Spleen (tissue), 11 donors: ENCODE results near the gene PRKCE. TPM values are rescaled to one million over a fixed set of nuclear protein-coding genes. Genes with fewer than 3 reads are reported as not detected.
A peak's percentile ranks its signal among the peaks of the same experiment; 100 is the strongest.

ENCODE experiments used
- DNase-seq: peaks from one replicate; pipeline ENCODE4 v3.0.0-alpha.2; 2020
- H3K27ac ChIP-seq, 8 donors: fragments of 200-600 bp; sonication (generic) in 7 of 8; 1 replicate in 4 of 8; 2 replicates in 4 of 8; pipeline versions ENCODE4 v1.5.0 to v1.8.0; 2016 to 2021; ENCODE audit warnings: inconsistent platforms in 4 of 8, mild to moderate bottlenecking in 4 of 8, moderate library complexity in 1 of 8
- H3K27me3 ChIP-seq, 7 donors: fragments of 200-600 bp; sonication (generic) in 6 of 7; replicated peaks in 1 of 7; 1 replicate in 4 of 7; 2 replicates in 3 of 7; pipeline versions ENCODE4 v1.5.0 to v1.8.0; 2016 to 2021; ENCODE audit warnings: inconsistent platforms in 3 of 7, mild to moderate bottlenecking in 1 of 7
- H3K36me3 ChIP-seq, 6 donors: fragments of 200-600 bp; sonication (generic) in 5 of 6; 1 replicate in 4 of 6; 2 replicates in 2 of 6; pipeline versions ENCODE4 v1.5.0 to v1.8.0; 2016 to 2021; ENCODE audit warnings: inconsistent platforms in 2 of 6
- H3K4me1 ChIP-seq, 6 donors: fragments of 200-600 bp; sonication (generic) in 5 of 6; 1 replicate in 3 of 6; 2 replicates in 3 of 6; pipeline versions ENCODE4 v1.5.0 to v1.8.0; 2016 to 2021; ENCODE audit warnings: inconsistent platforms in 3 of 6
- H3K4me3 ChIP-seq, 8 donors: fragments of 200-600 bp; sonication (generic) in 7 of 8; 1 replicate in 4 of 8; 2 replicates in 4 of 8; pipeline versions ENCODE4 v1.5.0 to v1.8.0; 2016 to 2021; ENCODE audit warnings: inconsistent platforms in 4 of 8, mild to moderate bottlenecking in 4 of 8, moderate library complexity in 2 of 8
- H3K9me3 ChIP-seq, 8 donors: fragments of 200-600 bp; sonication (generic) in 7 of 8; 1 replicate in 4 of 8; 2 replicates in 4 of 8; pipeline versions ENCODE4 v1.5.0 to v1.8.0; 2016 to 2021; ENCODE audit warnings: inconsistent platforms in 4 of 8
- POLR2A ChIP-seq, 3 donors: fragments of 450-650 bp; IDR thresholded peaks; one replicate each; pipeline ENCODE4 v1.5.1; 2017; ENCODE audit warnings: antibody characterized with exemption in 3 of 3, mild to moderate bottlenecking in 1 of 3
- POLR2AphosphoS5 ChIP-seq, 3 donors: sonication (generic); formaldehyde crosslinking; IDR thresholded peaks; one replicate each; pipeline ENCODE4 v1.5.1; 2017; ENCODE audit warnings: antibody characterized with exemption in 3 of 3
- WGBS, 5 donors: extraction: QIAGEN DNeasy Blood & Tissue Kit in 3 of 5; methylation state at CpG; one replicate each; pipeline versions ENCODE4 v1.1.5 to v1.1.7; 2013 to 2018; 5-methylcytosine and 5-hydroxymethylcytosine counted together
- intact Hi-C: fragments of 100-400 bp; cut with DNase I; formaldehyde crosslinking; loops from one replicate; pipeline ENCODE4 v1.15.0; 2023; ENCODE audit warnings: low total_unique reads
- polyA plus RNA-seq, 3 donors: library from polyadenylated mRNA; stranded (reverse); fragments of 200-250 nt; gene quantifications; one replicate each; pipeline ENCODE4 v1.2.1, GENCODE V29; 2013
- total RNA-seq, 7 donors: library from RNA; depleted of rRNA in 3 of 7; stranded (reverse); fragments of >200 nt in 3 of 7; fragmentation: NEBNext Ultra II Directional in 4 of 7; extraction: Animal tissue kit (Norgen Biotek cat#: 25700) in 4 of 7; gene quantifications; one replicate each; pipeline versions ENCODE4 v1.1.0 to v1.2.1, GENCODE V29; 2016 to 2021
- TF ChIP-seq, protein P1 (sequence below), 11 experiments: fragments of 200-600 bp in 7 of 11; fragments of 450-650 bp in 4 of 11; sonication (generic) in 4 of 11; IDR thresholded peaks in 8 of 11; conservative IDR thresholded peaks in 3 of 11; 1 replicate in 7 of 11; 2 replicates in 4 of 11; pipeline versions ENCODE4 v1.4.0 to v1.8.0; 2016 to 2021; ENCODE audit warnings: antibody characterized with exemption in 11 of 11, inconsistent platforms in 4 of 11, mild to moderate bottlenecking in 1 of 11
- donor health status: healthy with polysubstance abuse.
- donor health status: DM: no; HTN: no; CAD: no; lungs with moderate emphysema.
- donor health status: DM: no; HTN: no; CAD: no.
- donor health status: Bipolar disorder and iron deficiency.
- donor health status: healthy.
- donor health status: DM: no; HTN: no; CAD: no.
- donor health status: DM: yes; HTN: yes; CAD: no.

PRKCE gene
- total and polyA plus RNA-seq, 10 donors: 2.5 to 43.6 (median 18.8) TPM

GRCh38 chr2:46051085-46051484, 399.6 kb downstream of the PRKCE start:
- Histone ChIP-seq H3K4me3 (no peak overlapping the region), H3K36me3 (peaks cover 0 to 27% (median 0%) of the 10 kb centered on the region in 6 donors), H3K9me3 (peaks cover 0 to 4% (median 0%) of the 10 kb centered on the region in 8 donors), H3K27me3 (no peaks in the 10 kb centered on the region), H3K4me1 (peaks cover 0 to 15% (median 6%) of the 10 kb centered on the region in 6 donors), H3K27ac (no peak overlapping the region)
- no peak for TF ChIP-seq POLR2A (IDR thresholded peaks at IDR 0.05)
- no peak for TF ChIP-seq POLR2AphosphoS5 (IDR thresholded peaks at IDR 0.05)
- TF ChIP-seq, protein P1, sequence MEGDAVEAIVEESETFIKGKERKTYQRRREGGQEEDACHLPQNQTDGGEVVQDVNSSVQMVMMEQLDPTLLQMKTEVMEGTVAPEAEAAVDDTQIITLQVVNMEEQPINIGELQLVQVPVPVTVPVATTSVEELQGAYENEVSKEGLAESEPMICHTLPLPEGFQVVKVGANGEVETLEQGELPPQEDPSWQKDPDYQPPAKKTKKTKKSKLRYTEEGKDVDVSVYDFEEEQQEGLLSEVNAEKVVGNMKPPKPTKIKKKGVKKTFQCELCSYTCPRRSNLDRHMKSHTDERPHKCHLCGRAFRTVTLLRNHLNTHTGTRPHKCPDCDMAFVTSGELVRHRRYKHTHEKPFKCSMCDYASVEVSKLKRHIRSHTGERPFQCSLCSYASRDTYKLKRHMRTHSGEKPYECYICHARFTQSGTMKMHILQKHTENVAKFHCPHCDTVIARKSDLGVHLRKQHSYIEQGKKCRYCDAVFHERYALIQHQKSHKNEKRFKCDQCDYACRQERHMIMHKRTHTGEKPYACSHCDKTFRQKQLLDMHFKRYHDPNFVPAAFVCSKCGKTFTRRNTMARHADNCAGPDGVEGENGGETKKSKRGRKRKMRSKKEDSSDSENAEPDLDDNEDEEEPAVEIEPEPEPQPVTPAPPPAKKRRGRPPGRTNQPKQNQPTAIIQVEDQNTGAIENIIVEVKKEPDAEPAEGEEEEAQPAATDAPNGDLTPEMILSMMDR (IDR thresholded peaks at IDR 0.05 in 8 of 11, conservative IDR thresholded peaks at IDR 0.05 in 3 of 11): no peak
- intact Hi-C loops: no loop called here
- DNase-seq: no peak
- 70 to 93% (median 91%) methylated on average over 1 of the region's 1 CpG for WGBS, 5 donors

- H3K27me3 ChIP-seq: no peaks in the 10 kb centered on the region
- peaks cover 0 to 4% (median 0%) of the 10 kb centered on the region in 8 donors for H3K9me3 ChIP-seq
- TF ChIP-seq POLR2A (IDR thresholded peaks at IDR 0.05): no peak
- TF ChIP-seq, protein P1 (IDR thresholded peaks at IDR 0.05 in 8 of 11, conservative IDR thresholded peaks at IDR 0.05 in 3 of 11): no peak
- no peak overlapping the region for H3K4me3 ChIP-seq
- H3K4me1 ChIP-seq: no peaks in the 10 kb centered on the region
- no peak overlapping the region for H3K27ac ChIP-seq
- peaks cover 0 to 19% (median 0%) of the 10 kb centered on the region in 6 donors for H3K36me3 ChIP-seq
- WGBS, 5 donors: 54 to 77% (median 71%) methylated on average over 9 of the region's 9 CpGs
- intact Hi-C loops: no loop called here
- no peak for DNase-seq
Measured at GRCh38 chr2:46053564-46053963, 402.1 kb downstream of the PRKCE start.

GRCh38 chr2:46056541-46056940, 405.1 kb downstream of the PRKCE start:
- peaks cover 0 to 4% (median 0%) of the 10 kb centered on the region in 8 donors for H3K9me3 ChIP-seq
- intact Hi-C loops: no loop called here
- no peak overlapping the region for H3K4me3 ChIP-seq
- peaks cover 0 to 10% (median 0%) of the 10 kb centered on the region in 6 donors for H3K36me3 ChIP-seq
- DNase-seq: no peak
- no peak overlapping the region for H3K27ac ChIP-seq
- whole genome bisulfite sequencing, 5 donors: 92 to 98% (median 95%) methylated on average over 1 of the region's 1 CpG
- TF ChIP-seq POLR2AphosphoS5 (IDR thresholded peaks at IDR 0.05): no peak
- no peak for TF ChIP-seq POLR2A (IDR thresholded peaks at IDR 0.05)
- TF ChIP-seq, protein P1 (IDR thresholded peaks at IDR 0.05 in 8 of 11, conservative IDR thresholded peaks at IDR 0.05 in 3 of 11): no peak
- no peaks in the 10 kb centered on the region for H3K27me3 ChIP-seq
- H3K4me1 ChIP-seq: no peaks in the 10 kb centered on the region

GRCh38 chr2:46058140-46058539, 406.7 kb downstream of the PRKCE start:
- H3K4me1 ChIP-seq: peaks cover 0 to 6% (median 0%) of the 10 kb centered on the region in 6 donors
- H3K4me3 ChIP-seq: no peak overlapping the region
- peaks cover 0 to 4% (median 0%) of the 10 kb centered on the region in 8 donors for H3K9me3 ChIP-seq
- intact Hi-C loops: no loop called here
- DNase-seq: no peak
- H3K27me3 ChIP-seq: no peaks in the 10 kb centered on the region
- no peak for TF ChIP-seq POLR2AphosphoS5 (IDR thresholded peaks at IDR 0.05)
- TF ChIP-seq, protein P1 (IDR thresholded peaks at IDR 0.05 in 8 of 11, conservative IDR thresholded peaks at IDR 0.05 in 3 of 11): no peak
- no peak for TF ChIP-seq POLR2A (IDR thresholded peaks at IDR 0.05)
- peaks cover 0 to 6% (median 0%) of the 10 kb centered on the region in 6 donors for H3K36me3 ChIP-seq
- WGBS, 5 donors: 51 to 91% (median 61%) methylated on average over 5 of the region's 5 CpGs
- peak overlapping the region in 2 of 8 donors; percentile 8 to 9 for H3K27ac ChIP-seq
